8988T (cell line): ENCODE measurements around the gene NR6A1.

Source experiments
- DNase-seq: peaks from one replicate; pipeline ENCODE4 v3.0.0; 2011

The NR6A1 gene

GRCh38 chr9:124498499-124499146 lies 272.5 kb downstream of the NR6A1 start:
- DNase-seq: no peak

GRCh38 chr9:124498040-124498439 lies 273.1 kb downstream of the NR6A1 start:
- no peak for DNase-seq

- no peak for DNase-seq
These were observed 273.7 kb downstream of the NR6A1 start for GRCh38 chr9:124497441-124497840.

DNA sequence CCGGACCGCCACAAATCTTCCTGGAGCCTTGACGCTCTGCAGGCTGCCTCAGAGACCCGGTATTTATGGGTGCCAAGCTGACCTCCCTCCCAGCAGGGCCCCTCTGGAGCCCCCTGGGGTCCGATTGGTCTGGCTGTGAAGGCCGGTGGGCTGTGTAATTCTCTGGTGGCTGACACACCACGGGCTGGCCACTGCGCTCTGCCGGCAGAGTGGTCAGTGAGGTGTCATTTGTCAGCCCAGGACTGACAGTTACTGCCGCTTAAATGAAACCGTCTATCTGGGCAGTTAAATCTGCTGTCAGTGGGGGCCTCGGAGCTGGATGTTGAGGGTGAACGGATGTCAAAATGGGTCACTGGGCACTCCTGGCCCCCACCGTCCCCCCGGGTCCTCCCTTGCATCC lies 274.6 kb downstream of the NR6A1 start:
- DNase-seq: no peak

DNA sequence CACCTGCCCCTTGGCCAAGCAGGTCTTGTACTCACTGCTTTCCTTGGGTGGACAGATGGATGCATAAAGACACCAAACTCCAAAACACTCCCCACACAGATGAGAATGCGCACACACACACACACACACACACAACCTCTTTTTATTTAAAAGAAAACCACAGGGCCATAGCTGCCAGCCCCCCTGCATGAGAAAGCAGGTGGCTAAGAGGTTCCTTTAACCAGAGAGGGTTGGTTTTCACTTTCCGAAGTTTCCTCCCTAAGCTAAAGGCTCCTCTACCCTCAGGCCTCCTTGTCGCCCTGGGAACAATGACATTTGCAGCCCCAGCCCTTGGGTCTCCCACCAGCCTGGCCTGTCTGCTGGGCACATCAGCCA lies 275.0 kb downstream of the NR6A1 start:
- DNase-seq: no peak

GRCh38 chr9:124495126-124496074 lies 275.7 kb downstream of the NR6A1 start:
- DNase-seq: no peak

GRCh38 chr9:124493794-124494479 lies 277.2 kb downstream of the NR6A1 start:
- DNase-seq: no peak

DNA sequence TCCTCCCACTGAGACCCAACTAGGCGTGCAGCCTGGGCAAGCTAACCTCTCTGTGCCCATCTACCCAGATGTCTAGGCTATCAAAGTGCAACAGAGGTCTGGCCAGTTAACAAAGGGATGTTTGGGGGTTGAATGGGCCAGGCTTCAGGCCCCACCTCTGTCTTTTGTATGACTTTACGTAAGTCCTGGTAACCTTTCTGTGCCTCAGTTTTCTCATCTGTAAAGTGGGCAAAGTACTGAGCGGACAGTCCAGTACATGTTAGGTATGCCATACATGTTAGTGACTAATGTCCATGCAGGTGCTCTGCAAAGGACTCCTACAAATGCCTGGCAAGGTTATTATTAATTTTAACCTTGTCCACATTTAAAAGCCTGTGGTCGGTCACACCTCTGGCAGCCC lies 277.9 kb downstream of the NR6A1 start:
- no peak for DNase-seq

GRCh38 chr9:124492818-124493217 lies 278.3 kb downstream of the NR6A1 start:
- no peak for DNase-seq

DNA sequence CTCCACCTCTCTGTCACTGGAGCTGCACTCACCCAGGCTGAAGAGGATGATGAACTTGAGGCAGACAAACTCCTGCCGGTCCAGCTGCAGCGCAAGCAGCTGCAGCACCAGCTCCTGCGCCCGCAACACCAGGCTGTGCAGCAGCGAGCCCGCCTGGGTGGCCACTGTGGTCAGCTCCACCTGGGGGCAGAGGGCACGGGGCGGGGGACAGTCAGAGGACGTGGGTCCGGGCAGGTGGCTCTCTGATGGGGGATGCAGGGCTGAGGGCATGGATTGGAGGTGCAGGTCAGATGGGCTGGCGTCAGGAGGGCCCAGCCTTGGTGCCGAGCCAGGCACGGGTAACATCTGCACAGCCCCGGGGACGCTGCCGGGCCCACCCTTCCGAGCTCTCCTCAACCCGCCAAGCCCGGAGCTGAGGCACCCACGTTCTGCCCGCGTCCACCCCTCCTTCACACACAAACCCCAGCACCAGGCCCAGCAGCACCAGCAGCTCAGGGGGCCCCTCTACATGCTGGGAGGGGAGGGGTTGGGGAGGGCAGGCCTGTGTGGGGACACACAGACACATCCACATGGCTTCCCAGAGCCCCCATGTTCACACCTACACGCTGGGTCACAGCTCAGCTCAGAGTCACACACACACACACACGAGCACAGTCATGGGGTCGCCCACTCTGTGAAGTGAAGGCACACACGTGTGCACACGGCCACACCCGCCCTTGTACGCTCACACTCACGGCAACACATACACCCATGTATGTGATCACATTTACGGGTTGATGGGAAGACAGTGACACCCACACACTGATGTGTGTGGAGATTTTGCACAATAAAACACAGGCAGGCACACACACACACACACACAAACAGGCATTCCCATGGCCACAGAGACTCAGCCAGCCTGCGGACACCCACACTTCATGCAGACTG lies 279.8 kb downstream of the NR6A1 start:
- DNase-seq: no peak

DNA sequence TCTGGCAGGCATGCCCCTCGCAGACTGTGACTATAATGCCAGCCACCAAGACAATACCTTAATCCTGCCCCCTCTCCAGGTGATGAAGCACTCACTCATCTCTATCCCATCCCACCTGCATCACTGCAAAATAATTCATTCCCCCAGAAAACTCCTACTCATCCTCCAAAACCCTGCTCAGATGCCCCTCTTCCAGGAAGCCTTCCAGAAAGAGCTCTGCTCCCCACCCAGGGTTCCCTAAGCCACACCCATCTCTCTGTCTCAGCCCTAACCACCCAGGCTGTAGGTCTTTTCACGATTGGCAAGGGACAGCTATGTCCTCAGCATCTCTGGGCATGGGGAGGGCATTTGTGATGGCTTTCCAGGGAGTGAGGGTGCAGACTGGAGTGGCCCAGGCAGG lies 281.1 kb downstream of the NR6A1 start:
- no peak for DNase-seq

DNA sequence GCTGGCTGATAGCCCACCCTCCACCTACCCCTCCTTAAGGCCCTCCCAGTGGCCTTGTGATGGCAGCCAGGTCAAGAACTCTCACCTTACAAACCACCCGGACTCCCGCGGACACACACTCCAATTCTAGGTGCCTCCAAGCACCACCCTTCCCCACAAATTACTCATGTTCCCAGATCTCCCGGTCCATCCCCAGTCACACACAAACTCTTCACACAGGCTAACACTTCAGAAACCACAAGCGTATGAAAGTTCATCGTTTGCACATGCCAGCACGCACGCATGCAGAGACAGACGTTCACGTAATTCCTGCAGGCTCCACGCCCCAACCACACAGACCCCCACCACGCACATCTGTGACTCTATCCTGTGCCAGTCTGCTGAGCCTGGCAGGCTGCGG lies 281.9 kb downstream of the NR6A1 start:
- DNase-seq: no peak

DNA sequence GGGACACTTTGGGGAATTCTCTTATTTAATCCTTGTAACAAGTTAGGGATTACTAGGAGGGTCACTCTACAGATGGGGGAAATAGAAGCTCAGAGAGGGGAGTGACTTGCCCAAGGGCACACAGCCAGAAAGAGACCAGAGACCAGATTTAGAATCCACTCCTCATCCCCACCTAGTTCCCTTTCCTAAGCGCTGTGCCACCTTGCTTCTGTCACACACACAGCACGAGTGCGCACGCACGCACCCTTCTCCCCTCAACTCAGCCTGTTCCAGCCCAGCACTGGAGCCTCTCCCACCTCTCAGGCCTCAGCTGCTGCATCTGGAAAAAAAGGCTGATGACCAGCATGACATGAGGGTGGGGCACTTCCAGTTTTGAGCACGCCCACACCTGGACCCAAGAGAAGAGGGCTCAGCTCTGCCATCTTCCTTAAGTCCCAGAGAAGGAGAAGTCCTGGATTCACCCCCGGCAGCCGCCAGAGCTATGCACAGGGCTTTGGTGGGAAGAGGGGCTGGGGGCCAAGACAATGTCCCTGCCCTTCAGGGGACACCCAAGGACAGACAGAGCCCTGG lies 282.4 kb downstream of the NR6A1 start:
- DNase-seq: no peak

DNA sequence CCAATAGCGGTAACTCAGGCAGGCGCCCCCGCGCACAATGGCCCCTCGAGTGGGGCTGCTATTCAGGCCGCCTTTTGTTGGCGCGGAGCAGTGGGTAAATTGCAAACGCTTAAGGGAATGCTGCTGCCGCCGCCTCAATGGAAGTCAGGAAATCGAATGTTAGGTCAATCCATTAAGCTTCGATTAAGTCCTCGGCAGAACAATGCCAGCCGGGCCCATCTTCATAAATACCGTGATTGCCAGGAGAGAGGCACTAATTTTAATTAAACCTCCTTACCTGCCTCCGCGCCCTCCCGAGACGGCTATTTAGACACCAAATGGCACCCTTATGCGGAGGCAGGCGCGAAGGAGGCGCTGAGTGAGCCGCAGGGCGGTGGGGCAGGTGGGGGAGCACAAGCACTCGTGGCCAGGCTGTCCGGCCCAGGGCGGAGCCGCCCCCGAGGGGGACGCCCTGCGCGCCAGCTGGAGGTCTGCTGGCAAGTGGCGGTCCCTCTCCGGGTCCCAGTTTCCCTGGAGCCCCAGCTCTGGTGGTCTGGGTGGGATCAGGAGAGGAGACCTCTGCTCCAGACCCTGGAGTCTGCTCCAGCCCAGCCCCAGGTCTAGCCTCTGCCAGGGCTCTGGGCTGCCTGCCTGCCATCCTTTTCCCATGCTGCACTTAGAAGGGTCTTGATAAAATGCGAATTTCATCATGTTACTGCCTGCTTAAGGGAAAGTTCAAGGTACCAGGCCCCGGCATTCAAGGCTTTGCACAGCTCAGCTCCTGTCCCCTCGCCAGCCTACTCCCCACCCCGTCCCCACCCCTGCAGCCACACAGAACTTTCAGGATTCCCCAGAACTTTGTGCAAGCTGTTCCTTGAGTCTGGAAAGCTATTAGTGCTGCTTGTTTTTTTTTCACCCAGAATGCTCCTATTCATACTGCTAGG lies 283.6 kb downstream of the NR6A1 start:
- DNase-seq: no peak

- DNase-seq: no peak
These were observed 284.3 kb downstream of the NR6A1 start for GRCh38 chr9:124486778-124487259.

DNA sequence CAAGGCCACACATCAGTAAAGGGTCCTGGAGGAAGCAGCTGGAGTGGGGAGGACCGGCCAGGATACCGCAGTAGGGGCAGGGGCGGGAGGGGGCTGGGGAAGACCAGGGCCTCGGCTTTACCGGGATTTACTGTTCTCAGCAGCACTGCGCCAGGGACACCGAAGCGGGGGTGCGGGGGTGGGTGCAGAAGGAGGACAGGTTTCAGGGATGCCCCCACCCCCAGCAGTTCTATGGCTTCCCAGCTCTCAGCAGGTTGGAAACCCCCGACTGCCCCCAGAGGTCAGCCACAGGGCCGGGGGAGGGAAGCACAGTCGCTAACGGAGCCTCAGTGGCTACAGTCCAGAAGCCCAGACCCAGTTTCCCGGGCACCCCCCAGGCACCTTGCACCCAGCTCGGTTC lies 285.2 kb downstream of the NR6A1 start:
- DNase-seq: no peak

GRCh38 chr9:124485201-124485600 lies 285.9 kb downstream of the NR6A1 start:
- DNase-seq: no peak

DNA sequence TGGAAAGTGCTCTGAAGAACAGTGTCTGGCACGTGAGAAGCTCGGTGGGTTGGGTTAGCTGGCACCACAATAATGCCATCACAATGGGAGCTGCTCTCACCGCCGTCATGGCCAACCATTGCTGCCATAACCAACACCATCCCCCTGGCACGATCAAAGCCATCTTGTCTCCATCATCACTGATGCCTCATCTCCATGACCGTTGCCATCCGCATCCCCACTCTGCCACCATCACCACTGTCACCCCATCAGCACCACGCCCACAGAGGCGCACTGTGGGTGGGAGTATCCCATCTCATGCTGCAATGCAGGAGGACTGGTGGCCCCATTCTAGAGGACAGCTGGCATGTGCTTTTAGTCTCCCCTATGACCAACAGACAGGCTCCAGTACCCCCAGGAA lies 287.6 kb downstream of the NR6A1 start:
- DNase-seq: no peak

GRCh38 chr9:124482431-124483031 lies 288.6 kb downstream of the NR6A1 start:
- peak; percentile 87 for DNase-seq

DNA sequence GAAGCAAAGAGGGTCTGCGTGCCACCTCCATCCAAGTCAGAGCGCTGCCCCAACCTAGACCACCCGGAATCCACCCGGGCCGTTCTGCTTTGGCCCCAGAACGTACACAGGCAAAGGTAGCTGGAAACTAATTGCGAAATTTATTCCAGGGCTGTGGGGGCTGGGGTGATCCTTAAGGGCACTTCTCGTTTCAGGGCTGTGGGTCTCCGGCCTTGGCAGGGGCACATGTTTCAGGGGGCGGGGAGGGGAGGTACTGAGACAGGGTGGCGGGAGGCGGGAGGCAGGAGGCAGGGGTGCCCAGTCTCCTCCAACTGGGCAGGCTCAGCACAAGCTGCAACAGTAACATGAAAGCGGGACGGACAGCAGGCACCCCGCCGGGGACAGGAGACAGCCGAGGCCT lies 290.0 kb downstream of the NR6A1 start:
- DNase-seq: no peak

- DNase-seq: peak; percentile 99
These were observed 290.5 kb downstream of the NR6A1 start for GRCh38 chr9:124480621-124480981.
